ENCODE measurements around the gene PROSER2. TPM values are rescaled to one million over a fixed set of nuclear protein-coding genes. Genes with fewer than 3 reads are reported as not detected.

Gene PROSER2
- total and polyA plus RNA-seq, 2 donors (not counting 3 experiments of a cell fraction or from before 2014, with no cell fraction given) = 5.9 to 22.6 TPM

DNA sequence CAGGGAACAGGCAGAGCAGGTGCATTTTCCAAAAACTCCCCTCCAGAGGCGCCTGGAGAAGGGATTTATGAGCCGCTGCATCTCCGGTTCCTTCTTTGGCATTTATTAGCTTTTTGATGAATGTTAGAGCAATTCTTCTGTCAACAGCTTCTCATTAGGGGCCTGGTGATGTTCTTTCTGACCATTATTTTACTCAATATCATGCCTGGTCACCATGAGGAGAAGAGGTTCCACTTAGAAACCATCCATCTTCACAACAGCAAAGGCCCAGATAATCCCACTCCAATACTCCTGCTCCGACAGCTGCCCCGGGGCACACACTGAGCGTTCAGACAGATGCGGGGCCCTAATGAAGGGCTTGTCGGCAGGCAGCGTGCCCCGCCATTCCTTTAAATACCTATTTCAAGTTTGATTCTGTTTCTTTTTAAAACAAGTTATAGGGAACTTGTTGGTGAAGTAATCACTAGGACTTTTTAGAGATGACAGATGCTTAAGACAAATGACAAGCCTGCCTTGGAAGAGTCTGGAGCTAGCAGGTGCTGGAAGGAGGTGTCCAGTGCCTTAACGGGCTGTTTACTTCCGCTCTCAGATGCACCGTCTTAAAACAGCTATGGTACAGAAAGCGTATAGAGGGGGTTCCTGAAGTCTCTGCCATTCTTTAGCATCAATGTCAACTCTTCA, 49.3 kb upstream of the PROSER2 start:
- POLR2A ChIA-PET = no interaction called here
- dilution Hi-C loops (cut with MboI; ENCODE audit: extremely low pct_ligation_motif_present, low sequenced_read_pairs) = loop anchor here (25.0 kb wide), 1 partner anchor 262 kb away; no protein-coding TSS in a partner anchor

More for the DNA sequence above, 49.3 kb upstream of the PROSER2 start:
- Histone ChIP-seq H3K79me2 (ENCODE audit: control insufficient read depth, insufficient read depth, low read length) (no peaks in the 10 kb centered on the region), H3K27me3 (ENCODE audit: control insufficient read depth in 2 of 2, insufficient read depth in 2 of 2, low read length in 2 of 2) (peaks cover 2% of the 10 kb centered on the region in 2 experiments), H2AFZ (ENCODE audit: low read depth, low read length) (no peak overlapping the region), H3K4me1 (ENCODE audit: control insufficient read depth, extremely low read depth, insufficient read depth, low read length) (no peaks in the 10 kb centered on the region), H3K9me3 (replicated peaks; ENCODE audit: control insufficient read depth, insufficient read depth, low read length) (no peaks in the 10 kb centered on the region), H3K36me3 (ENCODE audit: control insufficient read depth in 2 of 2, extremely low read depth in 1 of 2, insufficient read depth in 2 of 2, low read length in 2 of 2) (no peaks in the 10 kb centered on the region), H4K20me1 (replicated peaks; ENCODE audit: control insufficient read depth, extremely low read depth, insufficient read depth, low read length) (no peaks in the 10 kb centered on the region), H3K9ac (replicated peaks; ENCODE audit: extremely low read depth, insufficient read depth, low read length) (no peak overlapping the region), H3K4me2 (ENCODE audit: insufficient read depth, low read length) (no peak overlapping the region), H3K9me1 (replicated peaks; ENCODE audit: control insufficient read depth, extremely low read depth, insufficient read depth, low read length) (no peaks in the 10 kb centered on the region), H3K4me3 (replicated peaks in 1 of 3; ENCODE audit: insufficient read depth in 1 of 3, low read depth in 1 of 3, low read length in 3 of 3) (no peak overlapping the region), H3K27ac (ENCODE audit: insufficient read depth, low read depth, low read length) (no peak overlapping the region)
- no peak for TF ChIP-seq POLR2AphosphoS5 (IDR thresholded peaks at IDR 0.05; ENCODE audit: insufficient read depth, low read depth, low read length)
- TF ChIP-seq CTCF (IDR thresholded peaks at IDR 0.05; ENCODE audit: extremely low read depth in 1 of 2, insufficient read depth in 1 of 2, low read depth in 1 of 2, low read length in 2 of 2) = no peak
- TF ChIP-seq EZH2 (IDR thresholded peaks at IDR 0.05; ENCODE audit: borderline replicate concordance, low read depth, low read length, severe bottlenecking) = no peak
- BruUV-seq (replicated peaks) = no TSS peak
- CTCF ChIA-PET = interaction anchor here (0.6 to 3.9 kb wide), 3 partner anchors 9 to 1585 kb away, joined by 3 to 20 read pairs (median 3); no protein-coding TSS in a partner anchor
- intact Hi-C loops (cut with micrococcal nuclease) = no loop called here
- FAIRE-seq = no peak
- no peak for DNase-seq (ENCODE audit: low read depth, low spot score)
